T47D (cell line): Measurements from ENCODE around the gene ZDHHC13.
"Not testable (repeated sequence)": the region's sequence is repeated elsewhere in the genome, so short reads cannot be mapped to it uniquely, and the experiment has no call there.

Experiments
- DNase-seq, 2 experiments: peaks; one replicate each; pipeline versions ENCODE4 v3.0.0 to v3.0.0-alpha.2; 2011 to 2012; ENCODE audit warnings: low read depth in 1 of 2, low spot score in 1 of 2
- JUND ChIP-seq: IDR thresholded peaks from 2 replicates; pipeline ENCODE4 v1.6.1; 2012; ENCODE audit warnings: low read depth
- in situ Hi-C: cut with HindIII; loops from 2 replicates; pipeline ENCODE4 v1.10.0; 2016; ENCODE audit warnings: low sequenced_read_pairs, low pct_unique_long_range_greater_than_20kb

The ZDHHC13 gene

GRCh38 chr11:19105011-19105410 lies 12.0 kb upstream of the ZDHHC13 start:
- no peak for TF ChIP-seq JUND
- DNase-seq = no peak
- in situ Hi-C loops = no loop called here

- no peak for DNase-seq
- in situ Hi-C loops = no loop called here
- TF ChIP-seq JUND = no peak
These were observed 9.8 kb upstream of the ZDHHC13 start for GRCh38 chr11:19107125-19107524.

GRCh38 chr11:19110295-19110694 lies 6.7 kb upstream of the ZDHHC13 start:
- no peak for TF ChIP-seq JUND
- no peak for DNase-seq
- in situ Hi-C loops = no loop called here

- no peak for TF ChIP-seq JUND
- in situ Hi-C loops = no loop called here
- DNase-seq = no peak
These were observed 5.2 kb upstream of the ZDHHC13 start for GRCh38 chr11:19111809-19112208.

GRCh38 chr11:19116276-19116970 lies 545 bp upstream of the ZDHHC13 start:
- DNase-seq = no peak
- no peak for TF ChIP-seq JUND
- in situ Hi-C loops = no loop called here

- no peak for TF ChIP-seq JUND
- DNase-seq = peak in 1 of 2 experiments; percentile 22
- in situ Hi-C loops = no loop called here
These were observed 761 bp downstream of the ZDHHC13 start for GRCh38 chr11:19117760-19118097.

- TF ChIP-seq JUND = no peak
- in situ Hi-C loops = no loop called here
These were observed 4.7 kb downstream of the ZDHHC13 start for GRCh38 chr11:19121646-19122045.

GRCh38 chr11:19122960-19123615 lies 6.1 kb downstream of the ZDHHC13 start:
- in situ Hi-C loops = no loop called here
- no peak for DNase-seq
- TF ChIP-seq JUND = no peak

More at GRCh38 chr11:19121646-19122045, 4.7 kb downstream of the ZDHHC13 start:
- no peak for DNase-seq

- in situ Hi-C loops = not testable (repeated sequence)
These were observed 9.8 kb downstream of the ZDHHC13 start for GRCh38 chr11:19126562-19127325.

GRCh38 chr11:19134004-19134403 lies 17.0 kb downstream of the ZDHHC13 start:
- no peak for DNase-seq
- no peak for TF ChIP-seq JUND
- in situ Hi-C loops = no loop called here

More at GRCh38 chr11:19126562-19127325, 9.8 kb downstream of the ZDHHC13 start:
- not testable (repeated sequence) for DNase-seq

- in situ Hi-C loops, DNase-seq: not testable (repeated sequence)
These were observed 19.9 kb downstream of the ZDHHC13 start for GRCh38 chr11:19136884-19137283.

GRCh38 chr11:19145319-19145718 lies 28.4 kb downstream of the ZDHHC13 start:
- in situ Hi-C loops = no loop called here
- no peak for DNase-seq

GRCh38 chr11:19156892-19157291 lies 39.9 kb downstream of the ZDHHC13 start:
- no peak for TF ChIP-seq JUND
- no peak for DNase-seq
- in situ Hi-C loops = no loop called here

More at GRCh38 chr11:19145319-19145718, 28.4 kb downstream of the ZDHHC13 start:
- TF ChIP-seq JUND = no peak
